GM10266 (cell line): Measurements from ENCODE around the gene UPK3A.
"Not testable (repeated sequence)": the region's sequence is repeated elsewhere in the genome, so short reads cannot be mapped to it uniquely, and the experiment has no call there.

ENCODE experiments used
- DNase-seq: peaks from one replicate; pipeline ENCODE4 v3.0.0; 2012; ENCODE audit errors: extremely low spot score
- CTCF ChIP-seq: IDR thresholded peaks from 2 replicates; pipeline ENCODE4 v1.5.1; 2012; ENCODE audit warnings: mild to moderate bottlenecking, low read depth; ENCODE audit not compliant: control insufficient read depth, insufficient read depth; ENCODE audit errors: missing control alignments

Gene UPK3A

DNA sequence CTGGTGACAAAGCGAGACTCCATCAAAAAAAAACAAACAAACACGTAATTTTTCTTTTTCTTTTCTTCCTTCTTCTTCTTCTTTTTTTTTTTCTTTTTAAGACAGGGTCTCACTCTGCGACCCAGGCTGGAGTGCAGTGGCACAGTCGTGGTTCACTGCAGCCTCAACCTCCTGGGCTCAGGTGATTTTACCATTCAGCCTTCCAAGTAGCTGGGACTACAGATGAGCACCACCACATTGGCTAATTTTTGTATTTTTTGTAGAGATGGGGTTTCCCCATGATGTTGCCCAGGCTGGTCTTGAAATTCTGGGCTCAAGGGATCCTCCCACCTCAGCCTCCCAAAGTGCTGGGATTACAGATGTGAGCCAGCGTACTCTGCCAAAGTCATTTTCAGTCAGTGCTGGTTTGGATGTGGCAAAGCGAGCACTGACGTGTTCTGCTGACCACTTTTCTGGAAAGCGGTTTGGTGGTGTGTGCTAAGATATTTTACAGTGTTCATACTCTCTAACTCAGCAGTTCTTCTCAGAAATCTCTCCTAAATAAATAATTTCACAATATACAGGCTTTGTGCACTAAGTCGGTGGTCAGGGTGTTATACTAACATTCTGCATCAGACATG lies 35.7 kb downstream of the UPK3A start:
- no peak for TF ChIP-seq CTCF

GRCh38 chr22:45321827-45322226 lies 37.1 kb downstream of the UPK3A start:
- TF ChIP-seq CTCF = no peak
- no peak for DNase-seq

More for the DNA sequence above, 35.7 kb downstream of the UPK3A start:
- no peak for DNase-seq

DNA sequence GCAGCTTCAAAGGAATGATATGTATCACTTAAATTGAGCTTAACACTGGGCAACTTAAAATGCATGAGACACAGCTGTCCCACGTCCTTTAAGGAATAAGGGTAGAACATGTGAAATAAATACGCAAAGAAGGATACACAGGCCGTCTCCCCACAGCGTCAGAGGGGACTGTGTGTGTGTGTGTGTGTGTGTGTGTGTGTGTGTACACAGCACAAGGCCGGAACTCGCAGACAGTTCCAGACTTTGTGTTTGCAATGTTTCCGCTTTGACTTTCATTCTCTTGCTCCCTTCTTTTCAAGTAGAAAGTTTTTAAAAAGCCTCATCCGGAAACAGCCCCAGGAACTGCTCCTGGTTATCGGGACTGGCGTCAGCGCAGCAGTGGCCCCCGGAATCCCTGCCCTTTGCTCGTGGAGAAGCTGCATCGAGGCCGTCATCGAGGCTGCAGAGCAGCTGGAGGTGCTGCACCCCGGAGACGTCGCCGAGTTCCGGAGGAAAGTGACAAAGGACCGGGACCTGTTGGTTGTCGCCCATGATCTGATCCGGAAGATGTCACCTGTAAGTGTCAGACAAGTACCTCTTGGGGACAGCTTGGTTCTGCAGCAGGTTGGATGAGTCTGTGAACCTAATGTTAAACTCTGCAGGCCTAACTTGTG lies 38.2 kb downstream of the UPK3A start:
- no peak for TF ChIP-seq CTCF
- DNase-seq = no peak

- DNase-seq = no peak
- no peak for TF ChIP-seq CTCF
Observed at GRCh38 chr22:45323695-45324094, 38.9 kb downstream of the UPK3A start.

GRCh38 chr22:45324311-45324711 lies 39.6 kb downstream of the UPK3A start:
- DNase-seq = no peak
- no peak for TF ChIP-seq CTCF

DNA sequence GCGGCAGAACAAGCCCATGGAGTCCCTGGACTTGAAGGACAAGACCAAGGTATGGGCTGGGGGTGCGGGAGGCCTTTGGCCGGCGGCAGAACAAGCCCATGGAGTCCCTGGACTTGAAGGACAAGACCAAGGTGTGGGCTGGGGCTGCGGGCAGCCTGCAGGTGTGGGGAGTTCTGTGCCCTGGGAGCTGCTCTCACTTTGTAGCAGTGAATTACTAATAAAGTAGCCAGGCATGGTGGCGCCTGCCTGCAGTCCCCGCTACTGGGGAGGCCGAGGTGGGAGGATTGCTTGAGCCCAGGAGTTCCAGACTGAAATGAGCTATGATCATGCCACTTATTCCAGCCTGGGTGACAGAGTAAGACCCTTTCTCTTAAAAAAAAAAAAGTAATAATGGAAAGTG lies 43.5 kb downstream of the UPK3A start:
- not testable (repeated sequence) for DNase-seq

DNA sequence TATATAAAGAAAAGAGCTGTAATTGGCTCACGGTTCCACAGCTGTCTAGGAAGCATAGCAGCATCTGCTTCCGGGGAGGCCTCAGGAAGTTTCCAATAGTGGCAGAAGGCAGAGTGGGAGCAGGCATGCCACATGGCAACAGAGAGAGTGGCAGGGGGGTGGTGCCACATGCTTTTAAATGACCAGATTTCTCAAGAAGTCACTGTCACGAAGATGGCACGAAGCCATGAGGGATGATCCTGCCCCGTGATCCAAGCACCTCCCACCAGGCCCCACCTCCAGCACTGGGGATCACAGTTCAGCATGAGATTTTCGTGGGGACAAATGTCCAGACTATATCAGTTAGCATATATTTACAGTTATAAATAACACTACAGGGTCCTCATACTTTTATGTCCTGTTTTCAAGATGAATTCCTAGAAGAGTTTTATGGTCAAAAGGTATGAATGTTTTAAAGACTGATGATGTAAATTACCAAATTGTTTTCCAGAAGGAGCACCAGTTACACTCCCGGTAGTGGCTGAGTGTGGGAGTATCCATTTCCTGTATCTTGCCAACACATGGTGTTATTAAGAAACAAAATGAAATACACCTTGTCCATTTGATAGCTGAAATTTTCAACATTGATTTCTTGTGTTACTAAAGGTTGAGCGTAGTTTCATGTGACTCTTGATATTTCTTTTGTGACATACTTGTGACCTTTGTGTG lies 44.2 kb downstream of the UPK3A start:
- TF ChIP-seq CTCF = no peak
- DNase-seq = no peak
